GM18861 (cell line): Measurements from ENCODE around the gene MSLN.
"Not testable (repeated sequence)": the region's sequence is repeated elsewhere in the genome, so short reads cannot be mapped to it uniquely, and the experiment has no call there.

Experiments
- ATAC-seq: cut with Tn5 transposase; IDR thresholded peaks from one replicate; pipeline ENCODE4 v1.9.1; 2021; ENCODE audit not compliant: unreplicated experiment

The MSLN gene

GRCh38 chr16:760545-761343 is at the start of gene MSLN:
TSS of gene MSLN (plus strand) at chr16:760734. CDS start at chr16:762681, 1,947 bp downstream.
- no peak for ATAC-seq

- ATAC-seq = no peak
Observed at GRCh38 chr16:711084-711483, 49.5 kb upstream of the MSLN start.

DNA sequence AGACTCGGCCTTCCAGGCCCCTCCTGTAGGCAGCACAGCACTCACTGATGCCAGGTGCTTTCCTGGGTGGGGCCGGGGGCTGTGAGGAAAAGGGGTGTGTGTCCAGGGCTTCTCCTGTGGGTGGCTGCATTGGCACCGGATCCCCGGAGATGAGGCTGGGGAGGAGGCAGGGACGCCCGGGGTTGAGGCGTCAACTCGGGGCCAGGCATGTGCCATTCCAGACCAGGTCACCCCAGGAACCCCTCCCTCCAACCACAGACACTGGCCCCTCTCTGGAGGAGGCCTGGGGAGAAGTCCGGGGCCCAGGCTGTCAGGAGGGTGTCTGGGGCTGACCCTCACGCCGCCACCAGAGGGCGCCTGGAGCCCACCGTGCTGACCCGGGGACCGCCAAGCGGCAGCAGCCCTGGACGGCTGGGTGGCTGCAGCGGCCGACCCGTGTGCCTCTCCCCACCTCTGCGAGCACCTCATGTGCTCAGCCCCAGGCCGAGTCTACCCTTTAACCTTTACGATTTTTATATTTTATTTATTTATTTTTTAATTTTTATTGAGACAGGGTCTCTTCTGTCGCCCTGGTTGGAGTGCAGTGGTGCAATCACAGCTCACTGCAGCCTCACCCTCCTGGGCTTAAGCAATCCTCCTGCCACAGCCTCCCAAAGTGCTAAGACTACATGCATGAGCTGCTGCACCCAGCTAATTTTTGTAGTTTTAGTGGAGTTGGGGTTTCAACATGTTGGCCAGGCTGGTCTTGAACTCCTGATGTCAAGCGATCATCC is 48.8 kb upstream of the MSLN start:
- no peak for ATAC-seq

- not testable (repeated sequence) for ATAC-seq
Observed at GRCh38 chr16:712740-713250, 47.7 kb upstream of the MSLN start.

DNA sequence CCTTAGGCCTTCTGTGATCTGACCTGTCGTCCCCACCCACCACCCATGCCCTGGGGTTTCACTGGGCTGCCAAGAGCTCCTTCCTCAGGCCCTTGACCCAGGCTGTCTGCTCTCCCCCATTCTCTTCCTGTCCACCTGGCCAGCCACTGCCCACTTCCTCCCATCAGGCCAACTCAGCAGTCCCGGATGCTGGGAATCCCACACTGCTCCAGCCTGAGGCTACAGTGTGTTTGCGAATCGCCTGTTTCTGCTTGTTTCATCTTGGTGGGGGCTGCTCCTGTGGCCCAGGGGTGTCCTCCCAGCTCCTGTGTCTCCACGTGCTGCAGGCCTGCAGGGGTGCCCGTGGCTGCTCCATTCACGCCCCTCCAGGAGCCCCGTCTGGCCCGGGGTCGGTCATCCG is 46.5 kb upstream of the MSLN start:
- no peak for ATAC-seq

DNA sequence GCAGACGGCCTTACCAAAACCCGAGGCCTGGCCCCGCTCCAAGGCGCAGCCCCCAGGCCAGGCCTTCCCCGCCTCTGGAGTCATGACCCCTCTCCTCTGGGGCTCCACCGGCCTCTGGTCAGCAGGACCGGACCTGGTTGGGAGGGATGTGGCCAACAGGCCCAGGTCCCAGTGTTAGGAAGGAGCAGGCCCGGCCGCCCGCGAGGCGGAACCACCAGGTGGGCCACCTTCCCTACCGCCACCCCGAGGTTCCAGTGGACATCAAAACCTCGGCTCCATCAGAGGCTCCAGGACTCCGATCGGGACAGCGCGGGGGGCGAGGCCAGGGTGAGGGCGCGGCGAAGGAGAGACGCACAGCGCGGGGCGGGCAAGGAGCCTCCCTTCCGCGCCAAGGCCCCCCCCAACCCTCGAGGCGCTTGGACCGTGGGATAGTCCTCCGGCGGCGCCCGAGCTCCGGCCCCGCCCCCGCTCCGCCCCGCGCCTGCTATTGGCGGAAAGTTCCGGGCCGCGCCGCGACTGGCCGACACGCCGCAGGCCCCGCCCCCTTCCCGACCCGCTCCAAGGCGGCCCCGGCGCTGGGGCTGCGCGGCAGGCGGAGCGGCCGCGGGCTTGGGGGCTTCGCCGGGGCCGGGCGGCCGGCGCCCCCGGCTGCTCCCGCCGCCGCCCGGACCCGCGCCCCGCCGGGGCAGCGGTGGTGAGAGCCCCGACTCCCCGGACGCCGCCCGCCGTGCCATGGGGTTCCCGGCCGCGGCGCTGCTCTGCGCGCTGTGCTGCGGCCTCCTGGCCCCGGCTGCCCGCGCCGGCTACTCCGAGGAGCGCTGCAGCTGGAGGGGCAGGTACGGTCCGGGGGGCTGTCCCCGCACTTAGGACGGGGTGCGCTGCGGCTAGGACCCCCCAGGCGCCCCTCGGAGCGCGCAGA is 45.7 kb upstream of the MSLN start, which contains the start of gene METRN:
Gene METRN (plus strand): TSS at position 561 of the 919 bp plus-strand sequence. CDS start 172 bp downstream, at position 733.
- ATAC-seq = peak; percentile 50

- ATAC-seq = no peak
Observed at GRCh38 chr16:715477-716199, 44.9 kb upstream of the MSLN start.

GRCh38 chr16:716200-716568 is 44.4 kb upstream of the MSLN start:
- no peak for ATAC-seq

GRCh38 chr16:716768-717325 is 43.7 kb upstream of the MSLN start:
- ATAC-seq = no peak

- ATAC-seq = no peak
Observed at GRCh38 chr16:717450-718245, 42.9 kb upstream of the MSLN start.

DNA sequence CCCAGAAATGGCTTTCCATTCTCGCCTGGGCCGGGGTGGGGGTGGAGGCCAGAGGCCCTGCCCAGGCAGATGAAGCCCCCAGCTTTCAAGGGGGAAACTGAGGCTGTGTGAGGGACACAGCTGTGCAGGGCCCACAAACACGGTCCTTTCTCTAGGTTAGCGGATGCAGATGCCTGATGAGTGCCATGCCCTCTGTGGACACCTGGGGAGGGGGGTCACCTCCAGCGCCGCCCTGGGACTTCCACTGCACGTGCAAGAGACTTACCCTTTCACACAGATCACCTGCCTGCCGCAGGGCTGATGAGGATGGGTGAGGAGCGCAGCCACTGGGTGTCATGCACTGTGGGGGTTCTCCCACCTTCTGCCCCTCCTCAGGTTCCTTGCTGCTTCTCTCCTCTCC is 42.1 kb upstream of the MSLN start:
- no peak for ATAC-seq

GRCh38 chr16:718922-719321 is 41.6 kb upstream of the MSLN start:
- ATAC-seq = no peak

- no peak for ATAC-seq
Observed at GRCh38 chr16:719815-720446, 40.6 kb upstream of the MSLN start.

- peak; percentile 10 for ATAC-seq
Observed at GRCh38 chr16:720447-720989, 40.0 kb upstream of the MSLN start.

GRCh38 chr16:720990-721764 is 39.4 kb upstream of the MSLN start, which contains the start of gene ANTKMT:
TSS of gene ANTKMT (plus strand) at chr16:721146. CDS start at chr16:721275, 129 bp downstream.
- peak; percentile 56 for ATAC-seq

DNA sequence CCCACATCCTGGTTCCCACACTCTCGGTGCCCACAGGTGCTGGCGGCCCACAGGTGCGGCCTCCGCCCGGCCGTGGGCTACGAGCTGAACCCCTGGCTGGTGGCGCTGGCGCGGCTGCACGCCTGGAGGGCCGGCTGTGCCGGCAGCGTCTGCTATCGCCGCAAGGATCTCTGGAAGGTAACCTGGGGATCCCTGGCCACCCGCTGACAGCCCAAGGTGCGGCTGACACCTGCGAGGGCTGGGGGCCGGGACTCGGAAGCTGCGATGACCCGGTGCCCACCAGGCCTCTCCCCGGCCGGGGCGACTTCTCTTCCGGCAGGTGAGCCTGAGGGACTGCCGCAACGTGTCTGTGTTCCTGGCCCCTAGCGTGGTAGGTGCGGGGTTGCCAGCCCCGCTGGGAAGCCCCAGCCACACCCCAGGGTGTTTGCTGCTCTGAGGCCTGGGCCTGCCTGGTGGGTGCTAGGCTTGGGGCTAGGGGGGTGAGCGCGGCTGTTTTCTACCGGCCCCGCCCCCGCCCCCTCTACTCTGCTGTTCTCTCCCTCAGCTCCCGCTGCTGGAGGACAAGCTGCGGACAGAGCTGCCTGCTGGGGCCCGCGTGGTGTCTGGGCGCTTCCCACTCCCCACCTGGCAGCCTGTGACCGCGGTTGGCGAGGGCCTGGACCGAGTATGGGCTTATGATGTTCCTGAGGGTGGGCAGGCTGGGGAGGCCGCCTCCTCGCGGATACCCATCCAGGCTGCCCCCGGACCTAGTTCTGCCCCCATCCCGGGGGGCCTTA is 38.6 kb upstream of the MSLN start:
- ATAC-seq = no peak
